Measurements from ENCODE around the gene USP19.

Gene USP19

DNA sequence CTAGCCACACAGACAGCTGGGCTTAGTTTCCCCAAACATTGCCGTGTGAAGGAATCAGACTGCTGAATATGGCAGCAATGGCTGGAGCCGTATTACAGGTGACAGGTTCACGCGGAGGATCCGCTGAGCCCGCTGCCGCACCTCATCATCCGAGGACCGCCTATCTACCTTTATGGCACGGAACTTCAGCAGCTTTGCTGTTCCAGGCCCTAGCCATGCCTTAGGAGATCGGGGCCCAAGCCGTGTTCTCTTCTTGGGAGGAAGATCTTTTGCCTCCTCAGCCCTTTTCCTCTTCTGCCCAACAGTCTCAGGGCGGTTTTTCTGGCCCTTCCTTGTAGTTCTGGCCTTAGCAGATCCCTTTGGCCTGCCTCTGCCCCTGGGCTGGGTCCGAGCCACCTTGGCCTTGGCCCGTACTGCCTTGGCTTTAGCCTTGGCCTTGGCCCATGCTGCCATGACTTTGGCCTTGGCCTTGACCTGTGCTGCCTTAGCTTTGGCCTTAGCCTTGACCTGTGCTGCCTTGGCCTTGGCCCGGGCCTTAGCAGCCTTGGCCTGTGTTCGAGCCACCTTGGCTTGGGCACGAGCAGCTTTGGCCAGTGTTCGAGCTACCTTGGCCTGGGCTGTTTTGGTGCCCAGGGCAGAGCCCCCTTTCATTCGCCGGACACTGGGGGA is 42.3 kb upstream of the USP19 start:
- H3K9me3 ChIP-seq (replicated peaks in 1 of 2; ENCODE audit: control insufficient read depth in 2 of 2, insufficient read depth in 1 of 2, low read depth in 1 of 2, low read length in 2 of 2) = peaks cover 0 to 6% of the 10 kb centered on the region in 2 donors
- no peak overlapping the region for H2BK12ac ChIP-seq (ENCODE audit: low read length)
- H3K18ac ChIP-seq (ENCODE audit: low read length) = no peak overlapping the region
- H4K8ac ChIP-seq (ENCODE audit: low read depth, low read length) = no peak overlapping the region
- WGBS, 2 donors (ENCODE audit: extremely low coverage in 2 of 2, insufficient read length in 2 of 2, insufficient replicate concordance in 1 of 2) = no CpG with 5 or more reads among the region's 21 CpGs
- no peak overlapping the region for H2AK5ac ChIP-seq (ENCODE audit: low read depth, low read length)
- H3K23ac ChIP-seq (ENCODE audit: low read depth, low read length, poor library complexity) = no peak overlapping the region
- H3K9ac ChIP-seq (ENCODE audit: low read depth, low read length, poor library complexity) = no peak overlapping the region
- H3K79me1 ChIP-seq (ENCODE audit: low read depth, low read length) = peaks cover 5% of the 10 kb centered on the region
- no peak overlapping the region for H3K4me2 ChIP-seq (ENCODE audit: insufficient read depth, low read length, poor library complexity, severe bottlenecking)
- peaks cover 20 to 39% of the 10 kb centered on the region in 2 donors for H3K36me3 ChIP-seq (replicated peaks in 1 of 2; ENCODE audit: control insufficient read depth in 2 of 2, insufficient read depth in 2 of 2, low read length in 2 of 2)
- H2BK15ac ChIP-seq (ENCODE audit: low read length) = no peak overlapping the region
- H3K4me1 ChIP-seq (ENCODE audit: control insufficient read depth in 2 of 2, insufficient read depth in 1 of 2, low read depth in 1 of 2, low read length in 2 of 2) = peaks cover 3 to 11% of the 10 kb centered on the region in 2 donors
- no peak overlapping the region for H2AFZ ChIP-seq (ENCODE audit: low read length)
- no peak overlapping the region for H3K4ac ChIP-seq (ENCODE audit: low read length)
- no peak overlapping the region for H3K14ac ChIP-seq (ENCODE audit: low read length)
- DNase-seq (ENCODE audit: low spot score) = no peak
- H4K91ac ChIP-seq (ENCODE audit: low read depth, low read length, poor library complexity) = no peak overlapping the region
- H2BK120ac ChIP-seq (ENCODE audit: low read depth, low read length) = no peak overlapping the region
- H3K27ac ChIP-seq (replicated peaks; ENCODE audit: low read length) = no peak overlapping the region
- H3K4me3 ChIP-seq (ENCODE audit: low read length in 2 of 2) = no peak overlapping the region
- no peak overlapping the region for H2BK5ac ChIP-seq (ENCODE audit: low read length)
- no peaks in the 10 kb centered on the region for H3K27me3 ChIP-seq (ENCODE audit: control insufficient read depth in 3 of 3, insufficient read depth in 3 of 3, low read depth in 1 of 3, low read length in 3 of 3)

DNA sequence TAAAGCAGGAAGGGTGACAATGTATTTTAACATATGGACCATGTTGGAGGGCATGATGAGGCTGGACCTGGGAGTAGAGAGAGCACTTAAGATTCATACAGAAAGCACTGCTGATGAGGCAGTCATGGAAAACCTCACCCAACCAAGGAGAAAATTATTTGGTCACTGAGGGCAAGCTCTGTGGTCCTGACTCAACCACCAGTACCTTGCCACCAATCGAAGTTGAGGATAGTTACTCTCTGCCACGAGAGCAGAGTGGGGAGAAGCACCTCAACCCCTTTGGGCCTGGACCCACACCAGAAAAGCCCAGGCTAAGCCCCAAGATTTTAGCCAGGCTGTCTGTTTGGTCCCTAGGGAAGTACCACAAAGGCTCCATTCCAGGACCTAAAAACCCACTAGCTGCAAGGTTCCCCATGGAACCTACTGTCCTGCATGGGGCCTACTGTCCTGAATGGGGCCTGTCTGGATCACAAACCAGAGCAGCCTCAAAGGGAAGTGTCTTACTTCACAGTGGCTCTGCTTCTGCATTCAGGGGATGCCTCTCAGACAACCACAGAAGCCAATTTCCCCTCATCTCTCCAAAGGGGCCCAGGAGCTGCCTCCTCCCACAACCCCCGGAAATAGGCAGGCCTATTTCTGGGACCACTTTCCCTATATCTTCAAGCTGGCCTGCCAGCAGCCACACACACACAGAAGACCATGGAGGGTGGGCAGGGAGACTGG is 41.3 kb upstream of the USP19 start:
- no CpG with 5 or more reads among the region's 3 CpGs for WGBS, 2 donors (ENCODE audit: extremely low coverage in 2 of 2, insufficient read length in 2 of 2, insufficient replicate concordance in 1 of 2)
- Histone ChIP-seq H3K27ac (replicated peaks; ENCODE audit: low read length) (no peak overlapping the region), H3K18ac (ENCODE audit: low read length) (no peak overlapping the region), H3K27me3 (ENCODE audit: control insufficient read depth in 3 of 3, insufficient read depth in 3 of 3, low read depth in 1 of 3, low read length in 3 of 3) (no peaks in the 10 kb centered on the region), H4K91ac (ENCODE audit: low read depth, low read length, poor library complexity) (no peak overlapping the region), H2AFZ (ENCODE audit: low read length) (no peak overlapping the region), H3K23ac (ENCODE audit: low read depth, low read length, poor library complexity) (no peak overlapping the region), H3K4me3 (ENCODE audit: low read length in 2 of 2) (no peak overlapping the region), H2BK12ac (ENCODE audit: low read length) (no peak overlapping the region), H2BK5ac (ENCODE audit: low read length) (no peak overlapping the region), H3K9me3 (replicated peaks in 1 of 2; ENCODE audit: control insufficient read depth in 2 of 2, insufficient read depth in 1 of 2, low read depth in 1 of 2, low read length in 2 of 2) (peaks cover 0 to 6% of the 10 kb centered on the region in 2 donors), H2BK15ac (ENCODE audit: low read length) (no peak overlapping the region), H3K9ac (ENCODE audit: low read depth, low read length, poor library complexity) (no peak overlapping the region), H3K4me1 (ENCODE audit: control insufficient read depth in 2 of 2, insufficient read depth in 1 of 2, low read depth in 1 of 2, low read length in 2 of 2) (peaks cover 3 to 11% of the 10 kb centered on the region in 2 donors), H4K8ac (ENCODE audit: low read depth, low read length) (no peak overlapping the region), H2BK120ac (ENCODE audit: low read depth, low read length) (no peak overlapping the region), H3K36me3 (replicated peaks in 1 of 2; ENCODE audit: control insufficient read depth in 2 of 2, insufficient read depth in 2 of 2, low read length in 2 of 2) (peaks cover 20 to 39% of the 10 kb centered on the region in 2 donors), H3K14ac (ENCODE audit: low read length) (no peak overlapping the region), H3K4me2 (ENCODE audit: insufficient read depth, low read length, poor library complexity, severe bottlenecking) (no peak overlapping the region), H2AK5ac (ENCODE audit: low read depth, low read length) (no peak overlapping the region), H3K4ac (ENCODE audit: low read length) (no peak overlapping the region), H3K79me1 (ENCODE audit: low read depth, low read length) (peaks cover 5% of the 10 kb centered on the region)
- DNase-seq (ENCODE audit: low spot score) = no peak

DNA sequence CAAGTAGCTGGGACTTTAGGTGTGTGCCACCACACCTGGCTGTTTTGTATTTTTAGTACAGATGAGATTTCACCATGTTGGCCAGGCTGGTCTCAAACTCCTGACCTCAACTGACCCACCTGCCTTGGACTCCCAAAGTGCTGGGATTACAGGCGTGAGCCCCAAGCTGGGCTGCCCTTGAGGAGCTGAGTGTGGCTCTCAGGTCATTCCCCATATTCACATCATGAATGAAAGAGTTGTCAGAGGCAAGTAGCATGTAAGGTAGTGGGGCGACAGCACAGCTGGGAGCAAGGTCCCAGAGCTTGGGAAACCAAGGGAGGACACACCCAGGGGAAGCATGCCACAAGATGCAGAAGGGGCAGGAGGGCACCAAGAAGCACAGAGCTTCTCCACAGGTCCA is 40.6 kb upstream of the USP19 start:
- Histone ChIP-seq H3K27ac (replicated peaks; ENCODE audit: low read length) (no peak overlapping the region), H2BK5ac (ENCODE audit: low read length) (no peak overlapping the region), H3K18ac (ENCODE audit: low read length) (no peak overlapping the region), H3K4me2 (ENCODE audit: insufficient read depth, low read length, poor library complexity, severe bottlenecking) (no peak overlapping the region), H3K4me1 (ENCODE audit: control insufficient read depth in 2 of 2, insufficient read depth in 1 of 2, low read depth in 1 of 2, low read length in 2 of 2) (peaks cover 0 to 7% of the 10 kb centered on the region in 2 donors), H3K4ac (ENCODE audit: low read length) (no peak overlapping the region), H3K9ac (ENCODE audit: low read depth, low read length, poor library complexity) (no peak overlapping the region), H3K23ac (ENCODE audit: low read depth, low read length, poor library complexity) (no peak overlapping the region), H3K79me1 (ENCODE audit: low read depth, low read length) (peaks cover 5% of the 10 kb centered on the region), H4K91ac (ENCODE audit: low read depth, low read length, poor library complexity) (no peak overlapping the region), H2AFZ (ENCODE audit: low read length) (no peak overlapping the region), H4K8ac (ENCODE audit: low read depth, low read length) (no peak overlapping the region), H3K36me3 (replicated peaks in 1 of 2; ENCODE audit: control insufficient read depth in 2 of 2, insufficient read depth in 2 of 2, low read length in 2 of 2) (peaks cover 20 to 39% of the 10 kb centered on the region in 2 donors), H3K27me3 (ENCODE audit: control insufficient read depth in 3 of 3, insufficient read depth in 3 of 3, low read depth in 1 of 3, low read length in 3 of 3) (no peaks in the 10 kb centered on the region), H3K14ac (ENCODE audit: low read length) (no peak overlapping the region), H2BK120ac (ENCODE audit: low read depth, low read length) (no peak overlapping the region), H2AK5ac (ENCODE audit: low read depth, low read length) (no peak overlapping the region), H3K9me3 (replicated peaks in 1 of 2; ENCODE audit: control insufficient read depth in 2 of 2, insufficient read depth in 1 of 2, low read depth in 1 of 2, low read length in 2 of 2) (peaks cover 0 to 4% of the 10 kb centered on the region in 2 donors), H2BK12ac (ENCODE audit: low read length) (no peak overlapping the region), H3K4me3 (ENCODE audit: low read length in 2 of 2) (no peak overlapping the region), H2BK15ac (ENCODE audit: low read length) (no peak overlapping the region)
- no peak for DNase-seq (ENCODE audit: low spot score)
- no CpG with 5 or more reads among the region's 2 CpGs for WGBS, 2 donors (ENCODE audit: extremely low coverage in 2 of 2, insufficient read length in 2 of 2, insufficient replicate concordance in 1 of 2)

DNA sequence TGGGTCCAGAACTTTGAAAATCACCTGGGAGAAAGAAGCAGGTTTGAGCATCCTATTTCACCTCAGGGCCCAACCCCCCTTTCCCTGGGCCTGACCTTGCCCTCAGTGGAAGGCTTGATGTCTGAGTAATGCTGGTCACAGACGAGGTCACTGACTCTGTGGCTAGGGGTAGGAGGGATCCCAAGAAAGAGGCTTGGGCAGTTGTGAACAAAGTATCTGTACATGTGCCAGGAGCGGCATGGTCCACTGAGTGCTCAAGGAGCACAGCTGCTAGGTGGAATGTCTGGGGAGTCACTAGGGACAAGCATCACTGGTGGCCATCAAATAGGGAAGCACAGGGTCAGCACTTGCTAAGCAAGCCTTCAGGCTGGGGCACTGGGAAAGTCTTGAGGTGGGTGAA is 38.2 kb upstream of the USP19 start:
- Histone ChIP-seq H2BK12ac (ENCODE audit: low read length) (no peak overlapping the region), H3K27ac (replicated peaks; ENCODE audit: low read length) (no peak overlapping the region), H3K4me1 (ENCODE audit: control insufficient read depth in 2 of 2, insufficient read depth in 1 of 2, low read depth in 1 of 2, low read length in 2 of 2) (no peaks in the 10 kb centered on the region), H3K23ac (ENCODE audit: low read depth, low read length, poor library complexity) (no peak overlapping the region), H3K4me2 (ENCODE audit: insufficient read depth, low read length, poor library complexity, severe bottlenecking) (no peak overlapping the region), H3K4ac (ENCODE audit: low read length) (no peak overlapping the region), H2AFZ (ENCODE audit: low read length) (no peak overlapping the region), H3K9me3 (replicated peaks in 1 of 2; ENCODE audit: control insufficient read depth in 2 of 2, insufficient read depth in 1 of 2, low read depth in 1 of 2, low read length in 2 of 2) (peaks cover 0 to 3% of the 10 kb centered on the region in 2 donors), H3K79me1 (ENCODE audit: low read depth, low read length) (peaks cover 2% of the 10 kb centered on the region), H4K8ac (ENCODE audit: low read depth, low read length) (no peak overlapping the region), H3K9ac (ENCODE audit: low read depth, low read length, poor library complexity) (no peak overlapping the region), H3K18ac (ENCODE audit: low read length) (no peak overlapping the region), H2BK15ac (ENCODE audit: low read length) (no peak overlapping the region), H3K4me3 (ENCODE audit: low read length in 2 of 2) (no peak overlapping the region), H4K91ac (ENCODE audit: low read depth, low read length, poor library complexity) (no peak overlapping the region), H3K36me3 (replicated peaks in 1 of 2; ENCODE audit: control insufficient read depth in 2 of 2, insufficient read depth in 2 of 2, low read length in 2 of 2) (peaks cover 18 to 26% of the 10 kb centered on the region in 2 donors), H3K14ac (ENCODE audit: low read length) (no peak overlapping the region), H2BK5ac (ENCODE audit: low read length) (no peak overlapping the region), H2AK5ac (ENCODE audit: low read depth, low read length) (no peak overlapping the region), H3K27me3 (ENCODE audit: control insufficient read depth in 3 of 3, insufficient read depth in 3 of 3, low read depth in 1 of 3, low read length in 3 of 3) (peaks cover 0 to 2% (median 0%) of the 10 kb centered on the region in 3 experiments), H2BK120ac (ENCODE audit: low read depth, low read length) (no peak overlapping the region)
- DNase-seq (ENCODE audit: low spot score) = no peak
- no CpG with 5 or more reads among the region's 2 CpGs for WGBS, 2 donors (ENCODE audit: extremely low coverage in 2 of 2, insufficient read length in 2 of 2, insufficient replicate concordance in 1 of 2)
